GM23248 (cell line): ENCODE data around the gene BMI1.
"Not testable (repeated sequence)": the region's sequence is repeated elsewhere in the genome, so short reads cannot be mapped to it uniquely, and the experiment has no call there.

Experiments
- EZH2 ChIP-seq: fragments of 200-600 bp; sonication (generic); IDR thresholded peaks from 2 replicates; pipeline ENCODE4 v1.6.1; 2018; ENCODE audit warnings: antibody characterized with exemption, mild to moderate bottlenecking; ENCODE audit not compliant: insufficient read depth, poor library complexity, severe bottlenecking
- EZH2phosphoT487 ChIP-seq: fragments of 200-600 bp; sonication (generic); IDR thresholded peaks from 2 replicates; pipeline ENCODE4 v1.6.1; 2018; ENCODE audit warnings: antibody characterized with exemption, moderate library complexity, mild to moderate bottlenecking, low read depth; ENCODE audit not compliant: insufficient read depth

- not testable (repeated sequence) for TF ChIP-seq EZH2, EZH2phosphoT487
These were observed 36.9 kb downstream of the BMI1 start for GRCh38 chr10:22357770-22358169.
